ENCODE measurements around the gene CLEC3B.
"Not testable (repeated sequence)": the region's sequence is repeated elsewhere in the genome, so short reads cannot be mapped to it uniquely, and the experiment has no call there.

CLEC3B gene

GRCh38 chr3:45071075-45071474 is 45.0 kb downstream of the CLEC3B start:
- DNase-seq, result no peak

- no peak for DNase-seq
These were observed 49.9 kb downstream of the CLEC3B start for GRCh38 chr3:45075821-45076625.

- DNase-seq, result not testable (repeated sequence)
These were observed 52.2 kb downstream of the CLEC3B start for GRCh38 chr3:45078256-45078655.

- DNase-seq, result no peak
These were observed 52.9 kb downstream of the CLEC3B start for GRCh38 chr3:45078910-45079522.

GRCh38 chr3:45079715-45080114 is 53.6 kb downstream of the CLEC3B start:
- DNase-seq, result no peak

GRCh38 chr3:45080824-45081223 is 54.7 kb downstream of the CLEC3B start:
- DNase-seq, result no peak

GRCh38 chr3:45081506-45082141 is 55.5 kb downstream of the CLEC3B start:
- no peak for DNase-seq

GRCh38 chr3:45082142-45082538 is 56.0 kb downstream of the CLEC3B start:
- no peak for DNase-seq

- DNase-seq, result no peak
These were observed 56.9 kb downstream of the CLEC3B start for GRCh38 chr3:45083023-45083422.

GRCh38 chr3:45084361-45084760 is 58.3 kb downstream of the CLEC3B start:
- no peak for DNase-seq

GRCh38 chr3:45084820-45085816 is 59.0 kb downstream of the CLEC3B start:
- DNase-seq, result no peak
